VCaP (cell line): ENCODE data around the gene WIPF3.

Source experiments
- H3K27ac ChIP-seq: fragments of 450-650 bp; 2 replicates; pipeline ENCODE4 v1.5.1; 2017
- TF ChIP-seq, protein P1 (sequence below): fragments of 450-650 bp; conservative IDR thresholded peaks from 2 replicates; pipeline ENCODE4 v1.5.1; 2017; ENCODE audit warnings: mild to moderate bottlenecking, moderate library complexity

Gene WIPF3

DNA sequence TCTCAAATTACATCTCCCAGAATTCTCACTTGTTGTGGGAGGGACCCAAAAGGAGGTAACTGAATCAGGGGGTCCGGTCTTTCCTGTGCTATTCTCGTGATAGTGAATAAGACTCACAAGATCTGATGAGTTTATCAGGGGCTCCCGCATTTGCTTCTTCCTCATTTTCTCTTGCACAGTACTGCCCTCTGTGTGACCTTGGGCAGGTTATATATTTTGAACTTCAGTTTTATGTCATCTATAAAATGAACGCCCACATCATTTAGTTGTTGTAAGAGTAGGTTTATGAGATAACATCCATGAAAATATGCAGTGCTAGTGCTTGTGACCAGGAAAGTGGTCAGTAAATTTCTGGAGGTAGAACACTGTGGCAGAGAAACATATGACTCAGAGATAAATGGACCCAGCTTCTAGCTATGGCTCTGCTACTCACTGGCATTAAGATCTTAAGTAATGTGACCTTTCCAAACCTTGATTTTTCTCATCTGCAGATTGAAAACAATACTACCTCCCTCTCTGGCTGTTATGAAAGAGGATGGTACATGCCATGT, 139.0 kb downstream of the WIPF3 start:
- TF ChIP-seq, protein P1, sequence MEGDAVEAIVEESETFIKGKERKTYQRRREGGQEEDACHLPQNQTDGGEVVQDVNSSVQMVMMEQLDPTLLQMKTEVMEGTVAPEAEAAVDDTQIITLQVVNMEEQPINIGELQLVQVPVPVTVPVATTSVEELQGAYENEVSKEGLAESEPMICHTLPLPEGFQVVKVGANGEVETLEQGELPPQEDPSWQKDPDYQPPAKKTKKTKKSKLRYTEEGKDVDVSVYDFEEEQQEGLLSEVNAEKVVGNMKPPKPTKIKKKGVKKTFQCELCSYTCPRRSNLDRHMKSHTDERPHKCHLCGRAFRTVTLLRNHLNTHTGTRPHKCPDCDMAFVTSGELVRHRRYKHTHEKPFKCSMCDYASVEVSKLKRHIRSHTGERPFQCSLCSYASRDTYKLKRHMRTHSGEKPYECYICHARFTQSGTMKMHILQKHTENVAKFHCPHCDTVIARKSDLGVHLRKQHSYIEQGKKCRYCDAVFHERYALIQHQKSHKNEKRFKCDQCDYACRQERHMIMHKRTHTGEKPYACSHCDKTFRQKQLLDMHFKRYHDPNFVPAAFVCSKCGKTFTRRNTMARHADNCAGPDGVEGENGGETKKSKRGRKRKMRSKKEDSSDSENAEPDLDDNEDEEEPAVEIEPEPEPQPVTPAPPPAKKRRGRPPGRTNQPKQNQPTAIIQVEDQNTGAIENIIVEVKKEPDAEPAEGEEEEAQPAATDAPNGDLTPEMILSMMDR = no peak
- no peak overlapping the region for H3K27ac ChIP-seq

DNA sequence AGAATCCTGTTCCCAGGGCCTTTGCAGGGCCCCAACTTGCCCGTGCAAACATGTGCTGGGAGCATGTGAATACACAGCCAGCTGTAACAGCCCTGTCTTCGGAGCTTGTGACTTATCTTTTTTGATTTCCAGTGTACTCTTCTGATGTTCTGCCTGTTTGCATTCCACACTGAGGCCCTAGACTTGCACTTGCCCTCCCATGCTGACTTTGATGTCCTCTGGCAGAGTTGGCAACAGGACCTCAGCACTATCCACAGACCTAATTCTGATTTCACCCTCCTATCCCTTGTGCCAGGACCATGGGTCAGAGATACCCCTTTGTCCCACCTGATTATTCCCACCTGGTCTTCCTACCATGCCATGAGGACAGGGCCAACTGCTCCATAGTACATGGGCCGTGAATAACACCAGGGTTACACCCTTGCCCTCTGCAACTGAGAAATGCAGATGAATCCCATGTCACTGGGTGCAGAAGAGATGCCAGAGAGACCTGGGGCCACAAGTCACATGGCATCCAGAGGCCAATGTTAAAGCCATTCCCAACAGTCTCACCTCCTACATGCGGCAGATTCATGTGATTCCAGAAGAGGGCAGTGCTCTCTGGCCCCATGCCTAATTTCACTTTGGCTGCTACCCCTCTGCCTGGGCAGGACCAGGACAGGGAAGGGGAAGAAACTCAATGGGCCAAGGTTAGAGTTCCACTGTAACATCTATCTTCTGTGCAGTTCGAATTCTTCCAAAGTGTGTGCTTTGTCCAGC, 140.3 kb downstream of the WIPF3 start:
- TF ChIP-seq, protein P1 = no peak; the same call in 1 of the 2 replicates
- no peak overlapping the region for H3K27ac ChIP-seq

DNA sequence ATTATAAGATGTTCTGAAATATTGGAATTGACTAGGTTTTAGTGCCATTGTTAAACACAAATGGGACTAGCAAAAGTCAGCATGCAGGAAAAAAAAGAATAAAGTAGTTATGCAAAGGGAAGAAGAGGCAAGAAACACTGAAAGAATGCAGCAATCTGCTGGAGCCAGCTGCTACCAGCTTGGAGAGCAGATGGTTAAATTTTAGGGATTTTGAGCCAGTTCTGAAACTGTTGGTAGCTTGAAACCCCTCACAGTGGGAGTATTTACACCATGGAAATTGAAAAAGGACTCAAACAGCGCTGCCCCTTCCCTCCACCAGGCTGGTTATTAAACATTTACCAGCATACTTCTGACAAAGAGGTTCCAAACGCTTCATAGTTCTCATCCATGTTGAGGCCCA, 142.3 kb downstream of the WIPF3 start:
- TF ChIP-seq, protein P1 = no peak
- H3K27ac ChIP-seq = no peak overlapping the region

DNA sequence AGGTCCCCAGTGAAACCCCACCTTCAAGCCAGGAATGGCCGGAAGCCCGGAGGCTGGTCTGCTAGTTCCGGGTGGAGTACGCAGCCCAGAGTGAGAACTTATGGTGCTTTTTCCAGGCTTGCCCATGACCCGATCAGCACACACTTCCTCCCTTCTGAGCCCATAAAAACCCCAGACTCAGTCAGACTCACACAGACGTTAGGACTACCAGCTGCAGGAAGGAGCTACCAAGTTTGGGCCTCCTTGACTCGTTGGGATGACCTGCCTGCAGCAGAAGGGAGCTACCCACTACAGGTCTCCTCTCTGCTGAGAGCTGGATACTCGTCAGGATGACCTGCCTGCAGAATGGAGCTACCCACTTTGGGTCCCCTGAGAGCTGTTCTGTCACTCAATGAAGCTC, 144.2 kb downstream of the WIPF3 start:
- H3K27ac ChIP-seq = no peak overlapping the region
- TF ChIP-seq, protein P1 = no peak

DNA sequence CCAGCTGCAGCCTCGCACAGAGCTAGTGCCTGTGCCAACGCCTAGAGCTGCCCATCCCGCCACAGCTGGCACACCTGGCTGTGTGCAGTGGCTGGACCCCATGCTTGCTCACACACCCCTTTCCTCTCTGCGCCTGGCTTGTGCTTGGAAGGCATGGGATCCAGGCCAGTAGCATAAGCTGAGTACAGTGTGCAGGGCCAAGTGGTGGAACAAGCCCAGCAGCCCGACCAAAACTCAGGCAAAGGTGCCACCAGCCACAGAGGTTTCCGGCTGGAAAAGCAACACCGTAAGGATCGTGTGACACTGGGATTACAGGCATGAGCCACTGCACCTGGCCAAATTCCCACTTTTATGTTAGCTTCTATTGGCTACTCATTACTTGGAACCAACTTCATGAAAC, 144.9 kb downstream of the WIPF3 start:
- no peak overlapping the region for H3K27ac ChIP-seq
- TF ChIP-seq, protein P1 = no peak

DNA sequence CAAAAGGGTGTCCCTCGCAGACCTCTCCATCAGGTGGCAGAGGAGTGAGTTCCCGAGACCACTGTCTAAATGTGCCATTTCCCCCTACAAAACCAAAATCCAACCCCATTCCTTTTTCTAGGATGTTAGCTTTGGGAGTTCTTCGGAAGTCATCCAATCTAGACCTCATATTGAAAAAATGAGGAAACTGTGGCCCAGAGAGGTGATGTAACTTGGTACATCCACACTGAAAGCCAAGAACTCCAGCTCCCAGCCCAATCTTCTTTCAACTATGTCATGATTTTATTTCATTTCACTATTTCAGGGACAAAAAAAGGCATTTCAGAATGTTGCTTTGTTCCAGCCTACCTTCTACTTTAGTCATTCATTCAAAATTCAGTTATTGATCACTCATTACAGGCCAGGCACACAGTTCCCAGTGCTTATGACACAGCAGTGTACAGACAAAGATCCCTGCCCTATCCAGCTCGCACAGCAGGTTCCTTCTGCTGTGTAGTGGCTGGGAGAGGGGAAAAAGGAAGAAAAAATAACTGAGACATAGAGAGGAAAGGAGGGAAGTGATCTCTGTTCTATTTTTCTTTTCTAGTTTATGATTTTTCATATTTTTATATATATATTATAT, 147.5 kb downstream of the WIPF3 start:
- H3K27ac ChIP-seq = no peak overlapping the region
- TF ChIP-seq, protein P1 = no peak

DNA sequence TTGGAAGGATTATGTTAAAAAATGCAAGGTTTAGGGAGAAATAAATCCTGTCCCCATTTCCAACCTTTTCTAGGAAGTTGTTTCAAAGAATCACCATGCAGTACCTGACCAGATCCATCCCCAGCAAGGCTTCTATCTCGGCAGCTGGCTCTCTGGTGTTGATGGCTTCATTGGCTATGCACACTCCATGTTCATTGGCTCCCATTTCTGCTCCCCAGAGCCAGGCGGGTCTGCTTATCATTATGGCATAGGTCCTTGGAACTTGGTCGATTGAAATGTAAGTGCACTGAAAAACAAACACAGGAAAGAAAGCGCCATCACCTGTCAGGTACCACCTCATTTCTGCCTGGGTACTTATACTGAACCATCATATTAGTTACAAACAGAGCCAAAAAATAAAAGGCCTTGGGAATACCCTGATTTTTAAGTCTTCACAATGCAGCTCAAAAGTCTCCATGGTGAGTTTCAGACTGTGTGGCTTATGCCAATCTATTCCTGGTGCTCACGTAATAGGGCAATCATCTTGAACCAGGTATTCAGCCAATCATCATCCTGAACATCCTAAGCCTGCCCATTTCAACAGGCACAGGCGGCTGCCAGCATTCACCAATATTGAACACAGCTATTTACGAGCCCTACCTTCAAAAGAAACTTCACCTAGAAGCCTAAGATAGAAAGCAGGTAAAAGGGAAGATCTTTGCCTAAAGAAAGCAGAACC, 148.9 kb downstream of the WIPF3 start:
- H3K27ac ChIP-seq = no peak overlapping the region
- TF ChIP-seq, protein P1 = no peak
